Myocyte (in vitro differentiated cells): ENCODE results near the gene MPHOSPH9. TPM values are rescaled to one million over a fixed set of nuclear protein-coding genes. Genes with fewer than 3 reads are reported as not detected.

ENCODE experiments used
- DNase-seq: peaks from one replicate; pipeline ENCODE4 v3.0.0-alpha.2; 2012; ENCODE audit warnings: low read depth
- total RNA-seq: library from RNA; depleted of rRNA; stranded (reverse); fragments of >200 nt; gene quantifications from 2 replicates; pipeline ENCODE4 v1.2.3, GENCODE V29; 2014

The MPHOSPH9 gene
- total RNA-seq, 1 donor from 2014 or later, result 54.4 TPM

GRCh38 chr12:123131879-123132402, 101.0 kb downstream of the MPHOSPH9 start:
- peak; percentile 78 for DNase-seq

GRCh38 chr12:123131291-123131832, 101.6 kb downstream of the MPHOSPH9 start:
- peak; percentile 76 for DNase-seq

GRCh38 chr12:123129621-123130020, 103.3 kb downstream of the MPHOSPH9 start:
- DNase-seq, result no peak

GRCh38 chr12:123127182-123127495, 105.8 kb downstream of the MPHOSPH9 start:
- no peak for DNase-seq

- peak; percentile 98 for DNase-seq
Measured at GRCh38 chr12:123126294-123127181, 106.4 kb downstream of the MPHOSPH9 start.

- no peak for DNase-seq
Measured at GRCh38 chr12:123122626-123123025, 110.3 kb downstream of the MPHOSPH9 start.

GRCh38 chr12:123121670-123122069, 111.3 kb downstream of the MPHOSPH9 start:
- no peak for DNase-seq

- DNase-seq, result no peak
Measured at GRCh38 chr12:123120452-123121166, 112.3 kb downstream of the MPHOSPH9 start.

GRCh38 chr12:123119808-123120207, 113.1 kb downstream of the MPHOSPH9 start:
- DNase-seq, result no peak

- DNase-seq, result no peak
Measured at GRCh38 chr12:123118497-123118896, 114.4 kb downstream of the MPHOSPH9 start.

- DNase-seq, result peak; percentile 97
Measured at GRCh38 chr12:123115409-123116121, 117.4 kb downstream of the MPHOSPH9 start.

- no peak for DNase-seq
Measured at GRCh38 chr12:123114304-123115083, 118.4 kb downstream of the MPHOSPH9 start.

- DNase-seq, result no peak
Measured at GRCh38 chr12:123113026-123113425, 119.9 kb downstream of the MPHOSPH9 start.

- DNase-seq, result peak; percentile 69
Measured at GRCh38 chr12:123111498-123112165, 121.3 kb downstream of the MPHOSPH9 start.

GRCh38 chr12:123109319-123109772, 123.6 kb downstream of the MPHOSPH9 start:
- DNase-seq, result peak; percentile 48

GRCh38 chr12:123108682-123109066, 124.3 kb downstream of the MPHOSPH9 start:
- no peak for DNase-seq

GRCh38 chr12:123107926-123108681, 124.8 kb downstream of the MPHOSPH9 start:
- no peak for DNase-seq

- DNase-seq, result no peak
Measured at GRCh38 chr12:123106640-123107359, 126.1 kb downstream of the MPHOSPH9 start.
